Thyroid gland (tissue), 4 donors: ENCODE data around the gene CNTNAP5. TPM values are rescaled to one million over a fixed set of nuclear protein-coding genes. Genes with fewer than 3 reads are reported as not detected.

ENCODE experiments used
- DNase-seq, 2 donors: peaks; one replicate each; pipeline ENCODE4 v3.0.0-alpha.2; 2019
- H3K27ac ChIP-seq, 3 donors: fragments of 200-600 bp; sonication (generic); 1 replicate in 2 of 3; 2 replicates in 1 of 3; pipeline ENCODE4 v1.5.1; 2016 to 2019; ENCODE audit warnings: mild to moderate bottlenecking in 1 of 3, moderate library complexity in 1 of 3
- H3K27me3 ChIP-seq: fragments of 200-600 bp; sonication (generic); one replicate; pipeline ENCODE4 v1.5.1; 2019
- H3K36me3 ChIP-seq, 2 donors: fragments of 200-600 bp; sonication (generic); one replicate each; pipeline ENCODE4 v1.5.1; 2016 to 2019
- H3K4me1 ChIP-seq, 2 donors: fragments of 200-600 bp; sonication (generic); one replicate each; pipeline ENCODE4 v1.5.1; 2017 to 2019
- H3K4me3 ChIP-seq, 3 donors: fragments of 200-600 bp; sonication (generic); replicated peaks in 1 of 3; 1 replicate in 2 of 3; 2 replicates in 1 of 3; pipeline ENCODE4 v1.5.1; 2016; ENCODE audit warnings: mild to moderate bottlenecking in 1 of 3
- H3K9me3 ChIP-seq: fragments of 200-600 bp; sonication (generic); one replicate; pipeline ENCODE4 v1.5.1; 2017
- POLR2A ChIP-seq, 2 donors: fragments of 450-650 bp; IDR thresholded peaks; one replicate each; pipeline ENCODE4 v1.6.1; 2017; ENCODE audit warnings: antibody characterized with exemption in 2 of 2, mild to moderate bottlenecking in 2 of 2, moderate library complexity in 1 of 2
- WGBS, 2 donors: methylation state at CpG; one replicate each; pipeline ENCODE4 v1.1.5; 2017; 5-methylcytosine and 5-hydroxymethylcytosine counted together
- intact Hi-C: fragments of 100-400 bp; cut with DNase I; formaldehyde crosslinking; loops from one replicate; pipeline ENCODE4 v1.15.1; 2023
- total RNA-seq, 4 donors: library from RNA; depleted of rRNA; stranded (reverse); fragments of >200 nt; gene quantifications; one replicate each; pipeline ENCODE4 v1.2.3, GENCODE V29; 2016
- TF ChIP-seq, protein P1 (sequence below), 6 experiments: fragments of 200-600 bp in 3 of 6; fragments of 450-650 bp in 3 of 6; sonication (generic) in 3 of 6; IDR thresholded peaks; one replicate each; pipeline ENCODE4 v1.5.1; 2016 to 2019; ENCODE audit warnings: antibody characterized with exemption in 6 of 6, mild to moderate bottlenecking in 2 of 6, inconsistent platforms in 1 of 6, moderate library complexity in 1 of 6

CNTNAP5 gene
- total RNA-seq, 4 donors from 2014 or later: not detected

DNA sequence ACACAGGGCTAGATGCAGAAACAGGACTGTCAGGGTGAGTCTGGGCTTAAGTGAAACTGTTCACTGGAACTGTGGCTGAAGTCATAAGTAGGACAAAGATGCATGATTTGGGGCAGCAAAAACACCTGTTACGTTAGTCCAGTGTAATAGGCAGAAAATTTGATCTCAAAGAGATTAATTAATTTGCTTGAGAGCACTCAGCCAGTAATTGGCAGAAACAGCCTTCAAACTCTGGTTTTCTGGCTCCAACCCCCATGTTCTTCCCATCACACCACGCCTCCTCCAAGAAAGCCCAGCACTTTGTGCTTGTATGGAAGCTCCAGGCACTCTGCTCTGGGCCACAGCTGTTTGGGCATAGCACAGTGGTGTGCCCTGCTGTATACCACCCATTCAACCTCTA lies 54.0 kb downstream of the CNTNAP5 start:
- Histone ChIP-seq H3K4me1 (no peaks in the 10 kb centered on the region), H3K27ac (no peak overlapping the region), H3K4me3 (no peak overlapping the region), H3K9me3 (no peaks in the 10 kb centered on the region), H3K36me3 (no peaks in the 10 kb centered on the region), H3K27me3 (no peaks in the 10 kb centered on the region)
- no peak for DNase-seq
- WGBS, 2 donors: 74 to 85% methylated on average over 2 of the region's 2 CpGs
- intact Hi-C loops: no loop called here
- TF ChIP-seq POLR2A (IDR thresholded peaks at IDR 0.05): no peak
- TF ChIP-seq, protein P1, sequence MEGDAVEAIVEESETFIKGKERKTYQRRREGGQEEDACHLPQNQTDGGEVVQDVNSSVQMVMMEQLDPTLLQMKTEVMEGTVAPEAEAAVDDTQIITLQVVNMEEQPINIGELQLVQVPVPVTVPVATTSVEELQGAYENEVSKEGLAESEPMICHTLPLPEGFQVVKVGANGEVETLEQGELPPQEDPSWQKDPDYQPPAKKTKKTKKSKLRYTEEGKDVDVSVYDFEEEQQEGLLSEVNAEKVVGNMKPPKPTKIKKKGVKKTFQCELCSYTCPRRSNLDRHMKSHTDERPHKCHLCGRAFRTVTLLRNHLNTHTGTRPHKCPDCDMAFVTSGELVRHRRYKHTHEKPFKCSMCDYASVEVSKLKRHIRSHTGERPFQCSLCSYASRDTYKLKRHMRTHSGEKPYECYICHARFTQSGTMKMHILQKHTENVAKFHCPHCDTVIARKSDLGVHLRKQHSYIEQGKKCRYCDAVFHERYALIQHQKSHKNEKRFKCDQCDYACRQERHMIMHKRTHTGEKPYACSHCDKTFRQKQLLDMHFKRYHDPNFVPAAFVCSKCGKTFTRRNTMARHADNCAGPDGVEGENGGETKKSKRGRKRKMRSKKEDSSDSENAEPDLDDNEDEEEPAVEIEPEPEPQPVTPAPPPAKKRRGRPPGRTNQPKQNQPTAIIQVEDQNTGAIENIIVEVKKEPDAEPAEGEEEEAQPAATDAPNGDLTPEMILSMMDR (IDR thresholded peaks at IDR 0.05): no peak

DNA sequence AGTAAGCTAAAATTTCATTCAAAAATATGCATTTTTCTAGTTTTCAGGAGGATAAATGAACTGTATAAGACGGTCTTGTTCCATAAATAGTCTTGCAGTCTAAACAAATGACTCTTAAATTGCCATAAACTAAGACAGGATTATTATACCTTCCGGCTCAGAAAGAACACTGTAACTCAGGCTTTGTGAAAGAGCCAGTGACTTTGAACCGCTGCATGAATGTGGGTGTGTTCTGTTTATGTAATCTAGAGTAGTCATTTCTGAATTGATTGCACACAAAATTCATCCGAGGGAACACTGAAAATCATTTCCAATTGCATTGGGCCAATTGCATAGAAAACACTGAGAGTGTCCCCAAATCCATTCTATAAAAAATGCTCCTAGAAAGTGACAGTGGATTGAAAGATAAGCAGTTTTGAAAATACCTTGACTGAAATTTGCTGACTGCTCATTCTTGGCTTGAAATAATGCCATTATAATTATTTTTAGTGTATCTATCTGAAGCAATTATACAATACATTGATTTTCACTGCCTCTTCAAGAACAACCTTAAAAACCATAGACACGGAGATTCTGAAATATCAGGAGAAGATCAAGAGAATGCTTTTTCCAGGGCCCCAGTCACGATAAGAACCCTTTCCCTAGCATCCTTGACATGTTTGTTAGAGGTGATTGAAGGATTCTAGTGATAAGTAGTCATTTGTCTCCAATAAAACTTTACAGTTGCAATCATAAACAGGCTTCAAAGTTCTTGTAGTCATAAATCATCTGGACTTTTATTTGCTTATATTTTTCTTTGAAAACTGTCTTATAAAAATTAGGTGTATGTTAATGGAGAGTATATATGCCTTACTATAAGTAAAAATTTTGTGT lies 55.4 kb downstream of the CNTNAP5 start:
- Histone ChIP-seq H3K27ac (no peak overlapping the region), H3K4me3 (no peak overlapping the region), H3K27me3 (no peaks in the 10 kb centered on the region), H3K9me3 (no peaks in the 10 kb centered on the region), H3K4me1 (no peaks in the 10 kb centered on the region), H3K36me3 (no peaks in the 10 kb centered on the region)
- intact Hi-C loops: no loop called here
- TF ChIP-seq POLR2A (IDR thresholded peaks at IDR 0.05): no peak
- TF ChIP-seq, protein P1 (IDR thresholded peaks at IDR 0.05): no peak
- 67 to 76% methylated on average over 6 of the region's 6 CpGs for WGBS, 2 donors
- DNase-seq: no peak

DNA sequence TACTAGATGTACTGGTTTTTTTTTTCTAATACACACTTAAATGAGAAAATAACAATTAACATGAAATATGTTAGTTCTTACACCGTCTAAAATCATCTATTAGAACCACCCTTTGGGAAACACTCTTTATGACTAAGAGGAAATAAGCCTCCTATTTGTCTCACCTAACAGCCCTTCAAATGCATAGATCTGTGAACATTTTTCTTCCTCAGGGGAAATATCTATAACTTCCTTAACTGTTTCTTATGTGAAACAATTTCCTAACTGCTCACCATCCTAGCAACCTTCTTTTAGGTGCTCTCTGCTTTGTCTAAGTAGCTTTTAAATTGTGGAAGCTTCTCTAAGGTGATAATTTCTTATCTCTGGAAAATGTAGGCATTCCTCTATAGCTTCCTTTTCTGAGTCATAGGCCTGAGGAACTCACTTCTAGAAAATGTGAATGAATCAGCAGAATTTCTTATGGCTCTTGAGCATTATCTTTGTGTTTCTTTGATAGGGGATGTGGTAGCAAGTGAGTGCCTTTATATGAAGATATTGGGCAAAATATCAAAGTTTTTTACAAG lies 56.1 kb downstream of the CNTNAP5 start:
- no peak overlapping the region for H3K27ac ChIP-seq
- TF ChIP-seq, protein P1 (IDR thresholded peaks at IDR 0.05): no peak
- no peak for TF ChIP-seq POLR2A (IDR thresholded peaks at IDR 0.05)
- 28 to 73% methylated on average over 1 of the region's 1 CpG for WGBS, 2 donors
- no peak for DNase-seq
- intact Hi-C loops: no loop called here
- no peaks in the 10 kb centered on the region for H3K9me3 ChIP-seq
- H3K27me3 ChIP-seq: no peaks in the 10 kb centered on the region
- no peaks in the 10 kb centered on the region for H3K4me1 ChIP-seq
- H3K4me3 ChIP-seq: no peak overlapping the region
- H3K36me3 ChIP-seq: no peaks in the 10 kb centered on the region

DNA sequence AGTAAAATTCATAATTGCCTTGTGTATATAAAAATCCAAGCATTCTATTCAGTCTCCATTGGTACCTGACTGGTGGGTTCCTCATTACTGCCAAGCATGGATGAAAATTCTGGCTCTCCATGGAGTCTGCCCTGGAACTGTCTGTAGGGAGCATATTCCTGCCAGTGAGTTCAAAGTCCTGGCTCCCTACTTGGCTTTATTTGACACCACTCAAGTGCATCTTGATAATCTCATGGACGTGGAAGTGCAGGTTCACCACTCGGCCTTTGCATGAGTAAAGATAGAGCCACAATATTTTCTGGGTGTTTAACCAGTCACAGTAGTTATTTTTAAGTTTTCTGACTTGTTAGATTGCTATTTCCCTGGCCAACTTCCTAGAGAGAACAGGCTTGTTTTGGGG lies 63.5 kb downstream of the CNTNAP5 start:
- TF ChIP-seq POLR2A (IDR thresholded peaks at IDR 0.05): no peak
- TF ChIP-seq, protein P1 (IDR thresholded peaks at IDR 0.05): no peak
- H3K4me3 ChIP-seq: no peak overlapping the region
- H3K27me3 ChIP-seq: no peaks in the 10 kb centered on the region
- no peak for DNase-seq
- WGBS, 2 donors: 46 to 47% methylated on average over 2 of the region's 2 CpGs
- H3K27ac ChIP-seq: no peak overlapping the region
- H3K36me3 ChIP-seq: no peaks in the 10 kb centered on the region
- no peaks in the 10 kb centered on the region for H3K9me3 ChIP-seq
- intact Hi-C loops: no loop called here
- H3K4me1 ChIP-seq: no peaks in the 10 kb centered on the region

DNA sequence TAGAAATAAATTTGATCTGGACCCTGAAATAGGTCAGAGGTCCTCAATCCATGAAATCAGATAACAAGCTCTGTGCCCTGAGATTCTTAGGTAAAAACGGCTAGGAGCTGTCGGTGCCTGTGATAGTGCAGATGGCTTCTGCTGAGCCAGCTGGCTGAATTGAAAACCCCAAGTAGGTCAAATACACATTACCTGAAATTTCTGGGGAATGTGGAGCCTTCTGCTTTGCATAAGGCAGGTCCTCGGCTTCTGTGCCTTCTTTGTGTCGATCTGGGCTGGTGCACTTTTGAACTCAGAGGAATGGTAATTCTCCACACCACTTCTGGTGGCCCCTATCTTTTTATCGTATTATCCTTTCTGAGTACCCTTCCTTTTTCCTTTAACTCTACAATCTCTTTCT lies 66.6 kb downstream of the CNTNAP5 start:
- intact Hi-C loops: no loop called here
- H3K27ac ChIP-seq: no peak overlapping the region
- H3K36me3 ChIP-seq: no peaks in the 10 kb centered on the region
- no peak overlapping the region for H3K4me3 ChIP-seq
- H3K27me3 ChIP-seq: no peaks in the 10 kb centered on the region
- TF ChIP-seq POLR2A (IDR thresholded peaks at IDR 0.05): no peak
- TF ChIP-seq, protein P1 (IDR thresholded peaks at IDR 0.05): no peak
- 56 to 60% methylated on average over 5 of the region's 5 CpGs for WGBS, 2 donors
- no peaks in the 10 kb centered on the region for H3K4me1 ChIP-seq
- DNase-seq: no peak
- no peaks in the 10 kb centered on the region for H3K9me3 ChIP-seq
